SJCRH30 (cell line): ENCODE data around the gene HAUS5. TPM values are rescaled to one million over a fixed set of nuclear protein-coding genes. Genes with fewer than 3 reads are reported as not detected.

Experiments used
- DNase-seq, 2 experiments: peaks; one replicate each; pipeline ENCODE4 v3.0.0-alpha.2; 2015 to 2020
- H3K27ac ChIP-seq: fragments of 250-450 bp; sonication (Bioruptor Pico); 2 replicates; pipeline ENCODE4 v1.5.1; 2020; ENCODE audit warnings: mild to moderate bottlenecking, moderate library complexity
- H3K27me3 ChIP-seq: fragments of 250-450 bp; sonication (Bioruptor Pico); 2 replicates; pipeline ENCODE4 v1.5.1; 2020; ENCODE audit warnings: mild to moderate bottlenecking, moderate library complexity
- H3K36me3 ChIP-seq: fragments of 250-450 bp; sonication (Bioruptor Pico); 2 replicates; pipeline ENCODE4 v1.5.1; 2020; ENCODE audit warnings: mild to moderate bottlenecking, moderate library complexity
- H3K4me1 ChIP-seq: fragments of 250-450 bp; sonication (Bioruptor Pico); 2 replicates; pipeline ENCODE4 v1.5.1; 2020; ENCODE audit warnings: mild to moderate bottlenecking, moderate library complexity
- H3K4me3 ChIP-seq: fragments of 250-450 bp; sonication (Bioruptor Pico); 2 replicates; pipeline ENCODE4 v1.5.1; 2020; ENCODE audit warnings: mild to moderate bottlenecking, moderate library complexity
- H3K9me3 ChIP-seq: fragments of 250-450 bp; sonication (Bioruptor Pico); replicated peaks from 2 replicates; pipeline ENCODE4 v1.5.1; 2020; ENCODE audit warnings: mild to moderate bottlenecking, moderate library complexity
- total RNA-seq: library from RNA; depleted of rRNA; stranded (reverse); fragments of >200 nt; shearing (Covaris generic); gene quantifications from 2 replicates; pipeline ENCODE4 v1.2.3, GENCODE V29; 2014; rRNA removed

Gene HAUS5, protein sequence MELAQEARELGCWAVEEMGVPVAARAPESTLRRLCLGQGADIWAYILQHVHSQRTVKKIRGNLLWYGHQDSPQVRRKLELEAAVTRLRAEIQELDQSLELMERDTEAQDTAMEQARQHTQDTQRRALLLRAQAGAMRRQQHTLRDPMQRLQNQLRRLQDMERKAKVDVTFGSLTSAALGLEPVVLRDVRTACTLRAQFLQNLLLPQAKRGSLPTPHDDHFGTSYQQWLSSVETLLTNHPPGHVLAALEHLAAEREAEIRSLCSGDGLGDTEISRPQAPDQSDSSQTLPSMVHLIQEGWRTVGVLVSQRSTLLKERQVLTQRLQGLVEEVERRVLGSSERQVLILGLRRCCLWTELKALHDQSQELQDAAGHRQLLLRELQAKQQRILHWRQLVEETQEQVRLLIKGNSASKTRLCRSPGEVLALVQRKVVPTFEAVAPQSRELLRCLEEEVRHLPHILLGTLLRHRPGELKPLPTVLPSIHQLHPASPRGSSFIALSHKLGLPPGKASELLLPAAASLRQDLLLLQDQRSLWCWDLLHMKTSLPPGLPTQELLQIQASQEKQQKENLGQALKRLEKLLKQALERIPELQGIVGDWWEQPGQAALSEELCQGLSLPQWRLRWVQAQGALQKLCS
- total RNA-seq = 17.2 and 22.7 TPM in 2 replicates

- Histone ChIP-seq H3K36me3 (peaks cover 5% of the 10 kb centered on the region; the same call in 1 of the 2 replicates), H3K9me3 (peaks cover 4% of the 10 kb centered on the region; the same call in 1 of the 2 replicates), H3K4me3 (peak within 1 kb of the TSS; percentile 86), H3K4me1 (no peaks in the 10 kb centered on the region), H3K27me3 (no peaks in the 10 kb centered on the region), H3K27ac (peak within 1 kb of the TSS; percentile 79)
- peak; percentile 93 to 95 for DNase-seq
These were observed at the start of gene HAUS5 for GRCh38 chr19:35612559-35613321. Gene HAUS5, plus strand, starts transcription at chr19:35612735. Its CDS starts 60 bp downstream, at chr19:35612795.

- DNase-seq = no peak
- no peaks in the 10 kb centered on the region for H3K9me3 ChIP-seq
- H3K27me3 ChIP-seq = 0 out of 2 replicates have a peak, but pooled peaks cover 1% of the 10 kb centered on the region
- no peaks in the 10 kb centered on the region for H3K36me3 ChIP-seq
- no peak overlapping the region for H3K27ac ChIP-seq
- H3K4me1 ChIP-seq = no peaks in the 10 kb centered on the region
- H3K4me3 ChIP-seq = no peak overlapping the region
These were observed 49.8 kb upstream of the HAUS5 start for GRCh38 chr19:35562776-35563175.

- H3K36me3 ChIP-seq = no peaks in the 10 kb centered on the region
- H3K4me1 ChIP-seq = no peaks in the 10 kb centered on the region
- no peak within 1 kb of the TSS for H3K4me3 ChIP-seq
- H3K9me3 ChIP-seq = no peaks in the 10 kb centered on the region
- H3K27ac ChIP-seq = no peak within 1 kb of the TSS
- 0 out of 2 replicates have a peak, but pooled peaks cover 2% of the 10 kb centered on the region for H3K27me3 ChIP-seq
- no peak for DNase-seq
These were observed 49.2 kb upstream of the HAUS5 start, which contains the start of gene ATP4A for GRCh38 chr19:35563207-35563829. Gene ATP4A, minus strand, starts transcription at chr19:35563658. Its CDS starts 29 bp downstream, at chr19:35563629.

- Histone ChIP-seq H3K9me3 (no peaks in the 10 kb centered on the region), H3K36me3 (no peaks in the 10 kb centered on the region), H3K27me3 (peaks cover 10% of the 10 kb centered on the region; the same call in 1 of the 2 replicates), H3K4me1 (no peaks in the 10 kb centered on the region), H3K4me3 (no peak overlapping the region), H3K27ac (no peak overlapping the region)
- no peak for DNase-seq
These were observed 47.3 kb upstream of the HAUS5 start for GRCh38 chr19:35565016-35565856.

DNA sequence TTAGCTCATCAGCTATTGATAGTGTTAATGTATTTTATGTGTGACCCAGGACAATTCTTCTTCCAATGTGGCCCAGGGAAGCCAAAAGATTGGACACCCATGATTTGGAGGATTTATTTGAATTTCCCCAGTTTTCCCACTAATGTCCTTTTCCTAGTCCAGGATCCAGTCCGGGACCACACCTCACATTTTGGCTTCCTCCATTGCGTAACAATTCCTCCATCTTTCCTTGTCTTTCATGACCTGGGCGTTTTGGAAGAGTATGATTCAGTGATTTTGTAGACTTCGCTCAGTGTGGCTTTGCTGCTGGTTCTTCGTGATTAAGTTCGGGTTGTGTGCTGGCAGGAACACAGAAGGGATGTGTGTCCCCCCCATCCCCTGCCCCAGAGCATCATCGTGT lies 45.8 kb upstream of the HAUS5 start:
- Histone ChIP-seq H3K27me3 (peaks cover 10% of the 10 kb centered on the region; the same call in 1 of the 2 replicates), H3K9me3 (no peaks in the 10 kb centered on the region), H3K4me1 (no peaks in the 10 kb centered on the region), H3K27ac (no peak overlapping the region), H3K4me3 (no peak overlapping the region), H3K36me3 (no peaks in the 10 kb centered on the region)
- DNase-seq = no peak

DNA sequence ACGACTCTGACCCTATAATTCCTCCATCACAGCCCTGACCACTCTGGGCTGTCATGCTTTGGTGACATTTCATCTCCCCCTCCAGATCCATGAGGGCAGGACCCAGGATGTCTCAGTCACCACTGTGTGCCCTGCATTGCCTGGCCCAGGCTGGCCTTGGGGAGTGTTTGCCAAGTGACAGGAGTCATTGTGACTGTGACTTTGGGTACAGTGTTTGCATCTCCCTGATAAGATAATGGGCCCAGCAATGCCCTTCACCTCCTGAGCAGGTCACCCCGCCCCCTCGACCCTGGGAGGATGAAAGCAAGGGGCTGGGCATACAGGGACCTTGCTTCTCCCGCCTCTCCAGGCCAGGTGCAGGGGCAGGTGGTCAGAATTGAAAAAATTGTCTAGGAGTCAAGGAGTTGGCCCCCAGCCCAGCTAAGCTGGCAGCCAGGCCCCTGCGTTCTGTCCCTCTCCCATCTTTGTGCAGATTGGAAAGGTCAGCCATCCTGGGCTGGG lies 43.2 kb upstream of the HAUS5 start:
- Histone ChIP-seq H3K9me3 (no peaks in the 10 kb centered on the region), H3K36me3 (no peaks in the 10 kb centered on the region), H3K4me3 (no peak overlapping the region), H3K27me3 (peaks cover 10% of the 10 kb centered on the region; the same call in 1 of the 2 replicates), H3K4me1 (no peaks in the 10 kb centered on the region), H3K27ac (no peak overlapping the region)
- DNase-seq = no peak

- Histone ChIP-seq H3K36me3 (no peaks in the 10 kb centered on the region), H3K4me3 (no peak overlapping the region), H3K4me1 (no peaks in the 10 kb centered on the region), H3K27ac (no peak overlapping the region), H3K27me3 (peaks cover 10% of the 10 kb centered on the region; the same call in 1 of the 2 replicates), H3K9me3 (peaks cover 14% of the 10 kb centered on the region)
- no peak for DNase-seq
These were observed 41.0 kb upstream of the HAUS5 start for GRCh38 chr19:35571406-35571965.

- Histone ChIP-seq H3K4me3 (no peak overlapping the region), H3K4me1 (no peaks in the 10 kb centered on the region), H3K27me3 (no peaks in the 10 kb centered on the region), H3K36me3 (no peaks in the 10 kb centered on the region), H3K9me3 (peaks cover 15% of the 10 kb centered on the region), H3K27ac (no peak overlapping the region)
- DNase-seq = no peak
These were observed 34.6 kb upstream of the HAUS5 start for GRCh38 chr19:35577918-35578317.

DNA sequence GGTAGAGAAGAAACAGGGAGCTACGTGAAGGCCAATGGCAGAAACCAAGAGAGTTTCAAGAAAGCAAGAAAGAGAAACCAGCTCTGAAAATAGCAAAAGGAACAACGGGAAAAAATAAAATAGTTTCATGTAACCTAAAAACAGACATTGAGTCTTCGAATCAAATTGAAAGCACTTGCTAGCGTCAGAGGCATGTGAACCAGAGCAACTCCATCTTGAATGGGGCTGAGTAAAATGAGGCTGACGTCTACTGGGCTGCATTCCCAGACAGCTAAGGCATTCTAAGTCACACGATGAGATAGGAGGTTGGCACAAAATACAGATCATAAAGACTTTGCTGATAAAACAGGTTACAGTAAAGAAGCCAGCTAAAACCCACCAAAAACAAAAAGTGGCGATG lies 33.8 kb upstream of the HAUS5 start:
- Histone ChIP-seq H3K27ac (no peak overlapping the region), H3K36me3 (no peaks in the 10 kb centered on the region), H3K27me3 (no peaks in the 10 kb centered on the region), H3K4me3 (no peak overlapping the region), H3K4me1 (no peaks in the 10 kb centered on the region), H3K9me3 (peaks cover 15% of the 10 kb centered on the region)
- no peak for DNase-seq

GRCh38 chr19:35582760-35583159 lies 29.8 kb upstream of the HAUS5 start:
- Histone ChIP-seq H3K27ac (no peak overlapping the region), H3K9me3 (no peaks in the 10 kb centered on the region; the same call in 1 of the 2 replicates), H3K4me1 (no peaks in the 10 kb centered on the region), H3K4me3 (no peak overlapping the region), H3K27me3 (no peaks in the 10 kb centered on the region), H3K36me3 (no peaks in the 10 kb centered on the region)
- no peak for DNase-seq

GRCh38 chr19:35585848-35586247 lies 26.7 kb upstream of the HAUS5 start, which contains the start of gene PMIS2:
Gene PMIS2, plus strand, starts transcription at chr19:35586173. Its CDS starts 87 bp downstream, at chr19:35586260.
- Histone ChIP-seq H3K4me3 (no peak within 1 kb of the TSS), H3K9me3 (no peaks in the 10 kb centered on the region), H3K27me3 (no peaks in the 10 kb centered on the region), H3K36me3 (no peaks in the 10 kb centered on the region), H3K27ac (no peak within 1 kb of the TSS), H3K4me1 (no peaks in the 10 kb centered on the region)
- peak; percentile 30 to 46 for DNase-seq

- no peak overlapping the region for H3K4me3 ChIP-seq
- H3K9me3 ChIP-seq = no peaks in the 10 kb centered on the region
- no peaks in the 10 kb centered on the region for H3K27me3 ChIP-seq
- H3K36me3 ChIP-seq = no peaks in the 10 kb centered on the region
- H3K4me1 ChIP-seq = no peaks in the 10 kb centered on the region
- no peak overlapping the region for H3K27ac ChIP-seq
- DNase-seq = no peak
These were observed 25.2 kb upstream of the HAUS5 start for GRCh38 chr19:35587321-35587720.

DNA sequence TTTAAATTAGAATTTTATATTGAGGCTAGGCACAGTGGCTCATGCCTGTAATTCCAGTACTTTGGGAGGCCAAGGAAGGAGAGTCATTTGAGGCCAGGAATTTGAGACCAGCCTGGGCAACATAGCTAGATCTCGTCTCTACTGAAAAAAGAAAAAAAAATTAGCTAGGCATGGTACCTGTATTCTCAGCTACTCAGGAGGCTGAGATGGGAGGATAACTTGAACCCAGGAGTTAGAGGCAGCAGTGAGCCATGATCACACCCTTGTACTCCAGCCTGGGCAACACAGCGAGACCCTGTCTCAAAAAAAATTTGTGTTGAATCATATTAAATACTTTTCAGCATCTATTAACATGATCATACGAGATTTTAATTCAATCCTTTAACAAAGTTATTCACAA lies 21.7 kb upstream of the HAUS5 start:
- Histone ChIP-seq H3K4me3 (no peak overlapping the region), H3K27ac (no peak overlapping the region), H3K9me3 (no peaks in the 10 kb centered on the region), H3K27me3 (no peaks in the 10 kb centered on the region), H3K36me3 (no peaks in the 10 kb centered on the region), H3K4me1 (no peaks in the 10 kb centered on the region)
- no peak for DNase-seq
